Glutamatergic neuron (in vitro differentiated cells): ENCODE measurements around the gene BCOR. TPM values are rescaled to one million over a fixed set of nuclear protein-coding genes. Genes with fewer than 3 reads are reported as not detected.

Source experiments
- DNase-seq: peaks from one replicate; pipeline ENCODE4 v3.0.0; 2022
- H3K27ac Mint-ChIP-seq: one replicate; pipeline ENCODE4 v1.8.0; 2020; ENCODE audit warnings: mild to moderate bottlenecking, mixed read lengths, inconsistent platforms; ENCODE audit not compliant: unreplicated experiment
- H3K27me3 Mint-ChIP-seq: one replicate; pipeline ENCODE4 v1.8.0; 2020; ENCODE audit warnings: mild to moderate bottlenecking, moderate library complexity, mixed read lengths, inconsistent platforms; ENCODE audit not compliant: unreplicated experiment
- H3K36me3 Mint-ChIP-seq: one replicate; pipeline ENCODE4 v1.8.0; 2020; ENCODE audit warnings: mild to moderate bottlenecking, mixed read lengths, inconsistent platforms; ENCODE audit not compliant: unreplicated experiment
- H3K4me1 Mint-ChIP-seq: one replicate; pipeline ENCODE4 v1.8.0; 2020; ENCODE audit warnings: mild to moderate bottlenecking, low read depth, mixed read lengths, inconsistent platforms; ENCODE audit not compliant: unreplicated experiment
- H3K4me3 Mint-ChIP-seq: one replicate; pipeline ENCODE4 v1.8.0; 2020; ENCODE audit warnings: mild to moderate bottlenecking, mixed read lengths, inconsistent platforms; ENCODE audit not compliant: unreplicated experiment
- H3K9me3 Mint-ChIP-seq: one replicate; pipeline ENCODE4 v1.8.0; 2020; ENCODE audit warnings: mild to moderate bottlenecking, moderate library complexity, mixed read lengths, inconsistent platforms; ENCODE audit not compliant: unreplicated experiment
- total RNA-seq: library from RNA; stranded (reverse); fragmentation: NEBNext Ultra II Directional; extraction: Animal tissue kit (Norgen Biotek cat#: 25700); gene quantifications from one replicate; pipeline ENCODE4 v1.2.1, GENCODE V29; 2021; ENCODE audit not compliant: unreplicated experiment
- TF ChIP-seq, protein P1 (sequence below): fragments of 200-600 bp; sonication (generic); IDR thresholded peaks from one replicate; pipeline ENCODE4 v1.5.0; 2021; ENCODE audit not compliant: partially characterized antibody, unreplicated experiment

Gene BCOR
- total RNA-seq, 1 donor from 2014 or later: 59.0 TPM

DNA sequence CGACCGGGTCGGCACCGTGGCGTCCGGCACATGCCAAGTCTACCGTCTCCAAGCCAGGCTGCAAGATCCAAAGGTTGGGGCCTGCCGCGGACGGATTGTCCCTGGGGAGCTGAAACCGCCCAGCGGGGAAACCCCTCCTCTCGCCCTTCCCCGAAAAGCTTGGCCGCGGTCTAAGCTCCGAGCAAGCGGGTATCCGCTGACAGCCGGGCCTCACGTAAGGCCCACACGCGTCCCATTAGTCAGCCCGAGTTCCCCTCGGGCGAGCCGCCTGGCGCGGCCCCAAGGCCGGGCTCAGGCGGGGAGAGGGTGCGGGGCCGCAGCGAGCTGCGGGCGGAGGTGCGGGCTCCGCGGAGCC lies 6.8 kb upstream of the BCOR start:
- peak; percentile 46 for DNase-seq
- Mint-ChIP-seq H3K27me3 (peaks cover 2% of the 10 kb centered on the region), H3K27ac (no peak overlapping the region), H3K4me3 (peak overlapping the region; percentile 74), H3K9me3 (peaks cover 2% of the 10 kb centered on the region), H3K4me1 (peaks cover 12% of the 10 kb centered on the region), H3K36me3 (no peaks in the 10 kb centered on the region)
- TF ChIP-seq, protein P1, sequence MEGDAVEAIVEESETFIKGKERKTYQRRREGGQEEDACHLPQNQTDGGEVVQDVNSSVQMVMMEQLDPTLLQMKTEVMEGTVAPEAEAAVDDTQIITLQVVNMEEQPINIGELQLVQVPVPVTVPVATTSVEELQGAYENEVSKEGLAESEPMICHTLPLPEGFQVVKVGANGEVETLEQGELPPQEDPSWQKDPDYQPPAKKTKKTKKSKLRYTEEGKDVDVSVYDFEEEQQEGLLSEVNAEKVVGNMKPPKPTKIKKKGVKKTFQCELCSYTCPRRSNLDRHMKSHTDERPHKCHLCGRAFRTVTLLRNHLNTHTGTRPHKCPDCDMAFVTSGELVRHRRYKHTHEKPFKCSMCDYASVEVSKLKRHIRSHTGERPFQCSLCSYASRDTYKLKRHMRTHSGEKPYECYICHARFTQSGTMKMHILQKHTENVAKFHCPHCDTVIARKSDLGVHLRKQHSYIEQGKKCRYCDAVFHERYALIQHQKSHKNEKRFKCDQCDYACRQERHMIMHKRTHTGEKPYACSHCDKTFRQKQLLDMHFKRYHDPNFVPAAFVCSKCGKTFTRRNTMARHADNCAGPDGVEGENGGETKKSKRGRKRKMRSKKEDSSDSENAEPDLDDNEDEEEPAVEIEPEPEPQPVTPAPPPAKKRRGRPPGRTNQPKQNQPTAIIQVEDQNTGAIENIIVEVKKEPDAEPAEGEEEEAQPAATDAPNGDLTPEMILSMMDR: no peak

DNA sequence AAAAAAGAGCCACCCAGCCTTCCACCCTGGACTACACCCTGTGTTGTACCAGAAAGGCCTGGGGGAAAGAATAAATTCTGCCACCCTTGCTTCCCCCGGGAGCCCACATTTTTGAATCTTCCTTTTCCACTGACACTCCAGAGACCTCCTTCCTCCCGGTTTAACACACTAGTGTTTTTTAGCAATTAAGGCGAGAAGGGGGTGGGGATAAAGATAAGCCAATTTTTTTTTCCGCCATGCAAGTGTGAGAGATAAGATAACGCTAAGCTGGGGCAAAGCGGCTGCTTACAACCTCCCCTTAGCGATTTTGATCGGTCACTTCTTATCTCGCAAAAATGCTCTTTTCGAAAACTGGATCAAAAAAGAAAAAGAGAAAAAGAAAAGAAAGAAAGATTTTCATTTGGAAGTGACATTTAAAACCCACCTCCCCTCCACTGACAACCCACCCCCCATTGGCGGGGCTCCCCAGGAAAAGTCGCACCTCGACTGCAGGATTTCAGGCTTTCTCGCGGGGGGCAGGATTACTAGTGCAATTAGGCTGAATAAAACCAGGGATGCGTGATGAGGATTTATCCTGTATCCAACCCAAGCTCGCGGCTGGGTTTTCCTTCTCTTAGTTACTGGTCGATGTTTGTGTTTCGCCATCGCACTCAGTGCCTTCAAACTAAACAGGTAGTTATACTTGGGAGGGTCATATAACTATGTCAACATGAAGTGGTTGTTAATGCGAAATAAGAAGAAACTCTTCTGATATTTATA lies 6.0 kb upstream of the BCOR start:
- H3K4me3 Mint-ChIP-seq: peak overlapping the region; percentile 74
- peaks cover 3% of the 10 kb centered on the region for H3K9me3 Mint-ChIP-seq
- no peaks in the 10 kb centered on the region for H3K36me3 Mint-ChIP-seq
- H3K27me3 Mint-ChIP-seq: peaks cover 5% of the 10 kb centered on the region
- peak overlapping the region; percentile 28 for H3K27ac Mint-ChIP-seq
- H3K4me1 Mint-ChIP-seq: peaks cover 12% of the 10 kb centered on the region
- TF ChIP-seq, protein P1: no peak
- no peak for DNase-seq

DNA sequence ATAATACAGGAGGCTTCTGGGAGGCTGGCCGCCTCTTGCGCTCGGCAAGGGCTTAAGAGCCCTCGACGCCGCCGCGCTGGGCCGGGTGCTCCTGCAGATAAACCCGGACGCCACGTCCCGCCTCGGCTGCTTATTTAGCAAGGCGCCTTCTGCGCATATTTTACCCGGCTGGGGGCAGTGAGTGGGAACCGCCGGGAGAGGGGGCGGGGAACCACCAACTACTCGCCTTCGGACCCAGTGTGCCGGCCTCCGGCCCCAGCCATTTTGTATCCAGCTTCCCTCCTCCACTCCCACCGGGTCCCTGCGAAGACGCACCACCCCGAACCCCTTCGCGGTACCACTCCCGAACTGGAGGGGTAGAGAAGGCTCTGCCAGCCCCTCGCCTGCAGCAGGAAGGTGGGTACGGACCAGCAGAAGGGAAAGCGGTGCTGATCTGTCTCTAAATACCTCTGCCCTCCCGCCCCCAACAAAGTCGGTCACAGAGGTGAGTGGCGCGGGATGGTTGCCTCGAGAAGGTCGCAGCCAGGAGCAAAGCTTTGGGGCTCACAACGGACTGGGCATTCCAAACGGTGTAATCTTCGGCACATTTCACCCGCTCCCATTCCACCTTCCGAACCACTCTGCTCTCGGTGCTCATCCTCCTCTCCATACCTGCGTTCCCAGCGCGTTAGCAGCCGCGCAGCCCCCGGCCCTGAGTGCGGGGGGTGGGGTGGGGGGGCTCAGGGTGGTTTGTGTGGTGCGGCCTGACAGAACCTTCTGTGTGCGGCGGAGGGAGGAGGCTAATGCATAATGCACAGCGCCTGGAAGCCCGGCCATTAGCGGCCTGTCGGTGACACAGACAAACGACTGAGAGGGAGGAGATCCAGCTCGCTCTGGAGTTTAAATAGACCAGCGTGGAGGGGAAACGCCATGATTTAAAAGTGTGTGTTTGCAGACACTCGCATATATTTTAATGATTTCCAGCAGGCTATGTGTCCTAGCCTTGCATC lies 4.9 kb upstream of the BCOR start:
- Mint-ChIP-seq H3K4me1 (peaks cover 10% of the 10 kb centered on the region), H3K36me3 (no peaks in the 10 kb centered on the region), H3K27me3 (peaks cover 4% of the 10 kb centered on the region), H3K27ac (peak overlapping the region; percentile 75), H3K9me3 (peaks cover 3% of the 10 kb centered on the region), H3K4me3 (peak overlapping the region; percentile 81)
- TF ChIP-seq, protein P1: no peak
- DNase-seq: no peak

DNA sequence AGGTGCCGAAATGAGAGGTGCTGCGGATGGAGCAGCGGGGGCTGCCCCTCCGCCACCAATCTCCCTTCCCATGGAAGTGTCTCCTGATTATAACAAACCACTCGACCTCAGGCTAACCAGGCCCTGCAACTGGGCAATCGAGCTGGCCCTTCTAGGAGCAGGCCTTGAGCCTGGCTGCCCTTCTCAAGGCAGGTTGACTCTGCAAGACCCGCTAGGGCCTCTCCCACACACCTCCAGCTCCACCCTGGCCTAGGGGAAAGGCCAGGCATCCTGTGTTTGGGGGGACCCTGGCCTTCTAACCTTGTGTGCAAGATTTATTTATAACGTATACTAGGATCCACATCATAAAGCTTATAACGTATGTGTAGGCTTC lies 3.7 kb upstream of the BCOR start:
- TF ChIP-seq, protein P1: no peak
- H3K9me3 Mint-ChIP-seq: peaks cover 3% of the 10 kb centered on the region
- no peak for DNase-seq
- H3K36me3 Mint-ChIP-seq: no peaks in the 10 kb centered on the region
- H3K27me3 Mint-ChIP-seq: peaks cover 3% of the 10 kb centered on the region
- H3K27ac Mint-ChIP-seq: no peak overlapping the region
- peaks cover 10% of the 10 kb centered on the region for H3K4me1 Mint-ChIP-seq
- H3K4me3 Mint-ChIP-seq: no peak overlapping the region
